Tibial nerve (tissue), 4 donors: ENCODE results near the gene WDR45B. TPM values are rescaled to one million over a fixed set of nuclear protein-coding genes. Genes with fewer than 3 reads are reported as not detected.
A peak's percentile ranks its signal among the peaks of the same experiment; 100 is the strongest.

Source experiments
- DNase-seq, 2 donors: peaks; one replicate each; pipeline ENCODE4 v3.0.0-alpha.2; 2019; ENCODE audit warnings: low spot score in 2 of 2
- H3K27ac ChIP-seq, 4 donors: fragments of 200-600 bp; sonication (generic) in 3 of 4; one replicate each; pipeline ENCODE4 v1.5.1; 2017 to 2019; ENCODE audit warnings: mild to moderate bottlenecking in 1 of 4
- H3K27me3 ChIP-seq, 2 donors: fragments of 200-600 bp; sonication (generic) in 1 of 2; one replicate each; pipeline versions ENCODE4 v1.5.1 to v1.6.0; 2017 to 2019
- H3K36me3 ChIP-seq, 3 donors: fragments of 200-600 bp; sonication (generic); one replicate each; pipeline ENCODE4 v1.5.1; 2018 to 2019
- H3K4me1 ChIP-seq, 4 donors: fragments of 200-600 bp; sonication (generic) in 3 of 4; one replicate each; pipeline ENCODE4 v1.5.1; 2017 to 2019
- H3K4me3 ChIP-seq, 4 donors: fragments of 200-600 bp; sonication (generic) in 3 of 4; one replicate each; pipeline ENCODE4 v1.5.1; 2017 to 2019; ENCODE audit warnings: mild to moderate bottlenecking in 1 of 4, moderate library complexity in 1 of 4
- H3K9me3 ChIP-seq, 4 donors: fragments of 200-600 bp; sonication (generic) in 3 of 4; one replicate each; pipeline ENCODE4 v1.5.1; 2017 to 2019
- CTCF ChIP-seq, 5 experiments: fragments of 200-600 bp in 3 of 5; fragments of 450-650 bp in 2 of 5; sonication (generic) in 3 of 5; IDR thresholded peaks; one replicate each; pipeline ENCODE4 v1.5.1; 2016 to 2019; ENCODE audit warnings: antibody characterized with exemption in 5 of 5, mild to moderate bottlenecking in 3 of 5, moderate library complexity in 2 of 5
- EP300 ChIP-seq, 2 donors: sonication (generic); formaldehyde crosslinking; IDR thresholded peaks; one replicate each; pipeline ENCODE4 v1.6.1; 2017; ENCODE audit warnings: antibody characterized with exemption in 2 of 2, mild to moderate bottlenecking in 1 of 2
- POLR2A ChIP-seq, 2 donors: fragments of 450-650 bp; IDR thresholded peaks; one replicate each; pipeline ENCODE4 v1.6.1; 2017; ENCODE audit warnings: antibody characterized with exemption in 2 of 2, mild to moderate bottlenecking in 2 of 2, moderate library complexity in 2 of 2
- WGBS, 2 donors: methylation state at CpG; one replicate each; pipeline ENCODE4 v1.1.5; 2018; 5-methylcytosine and 5-hydroxymethylcytosine counted together
- small RNA-seq: library from RNA; depleted of rRNA; stranded (forward); fragments of <200 nt; gene quantifications from one replicate; pipeline ENCODE3, GENCODE V24; 2016
- total RNA-seq, 4 donors: library from RNA; depleted of rRNA; stranded (reverse); fragments of >200 nt; gene quantifications; one replicate each; pipeline ENCODE4 v1.1.0, GENCODE V29; 2016

Gene WDR45B
- total RNA-seq, 4 donors from 2014 or later = 64.9 to 114 (median 88.5) TPM

DNA sequence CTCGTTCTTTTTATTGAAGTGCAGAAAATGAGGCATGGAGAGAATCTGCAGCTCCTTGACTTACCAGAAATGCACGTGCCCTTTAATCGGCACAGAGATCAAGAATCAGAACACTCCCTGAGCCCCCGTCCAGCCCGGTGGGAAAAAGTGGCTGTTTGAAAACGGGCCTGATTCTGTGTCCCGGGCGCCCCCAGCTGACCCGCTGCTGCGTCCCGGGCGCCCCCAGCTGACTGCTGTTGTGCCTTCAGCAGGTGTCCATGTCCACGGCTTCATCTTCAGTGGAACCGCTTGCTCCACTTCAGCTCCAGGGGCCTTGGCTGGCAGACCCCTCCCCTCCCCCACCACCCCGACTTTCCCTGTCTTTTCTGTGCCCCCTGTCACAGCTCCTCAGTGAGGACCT is 81.0 kb downstream of the WDR45B start:
- peak overlapping the region in 1 of 4 donors; percentile 65 for H3K27ac ChIP-seq
- H3K9me3 ChIP-seq = no peaks in the 10 kb centered on the region
- TF ChIP-seq CTCF (IDR thresholded peaks at IDR 0.05) (no peak), POLR2A (IDR thresholded peaks at IDR 0.05) (no peak), EP300 (IDR thresholded peaks at IDR 0.05) (no peak)
- no peak for DNase-seq
- peaks cover 0 to 60% (median 0%) of the 10 kb centered on the region in 4 donors for H3K4me1 ChIP-seq
- 85 to 90% methylated on average over 15 of the region's 15 CpGs for WGBS, 2 donors
- H3K27me3 ChIP-seq = no peaks in the 10 kb centered on the region
- no peak overlapping the region for H3K4me3 ChIP-seq
- peaks cover 0 to 68% (median 5%) of the 10 kb centered on the region in 3 donors for H3K36me3 ChIP-seq

GRCh38 chr17:82566129-82566960 is 81.9 kb downstream of the WDR45B start:
- Histone ChIP-seq H3K4me1 (peaks cover 0 to 69% (median 2%) of the 10 kb centered on the region in 4 donors), H3K4me3 (no peak overlapping the region), H3K27ac (peak overlapping the region in 3 of 4 donors; percentile 26 to 65 (median 56)), H3K27me3 (no peaks in the 10 kb centered on the region), H3K9me3 (no peaks in the 10 kb centered on the region), H3K36me3 (peaks cover 0 to 58% (median 5%) of the 10 kb centered on the region in 3 donors)
- WGBS, 2 donors = 77 to 78% methylated on average over 18 of the region's 18 CpGs
- DNase-seq = no peak
- TF ChIP-seq EP300 (IDR thresholded peaks at IDR 0.05) (peak in 1 of 2 donors; percentile 9), CTCF (IDR thresholded peaks at IDR 0.05) (no peak), POLR2A (IDR thresholded peaks at IDR 0.05) (no peak)

- DNase-seq = no peak
- Histone ChIP-seq H3K4me1 (peaks cover 0 to 77% (median 3%) of the 10 kb centered on the region in 4 donors), H3K27ac (peak overlapping the region in 2 of 4 donors; percentile 56 to 65), H3K9me3 (no peaks in the 10 kb centered on the region), H3K36me3 (peaks cover 0 to 50% (median 5%) of the 10 kb centered on the region in 3 donors), H3K27me3 (no peaks in the 10 kb centered on the region), H3K4me3 (no peak overlapping the region)
- 12 to 18% methylated on average over 1 of the region's 1 CpG for WGBS, 2 donors
- TF ChIP-seq POLR2A (IDR thresholded peaks at IDR 0.05) (no peak), EP300 (IDR thresholded peaks at IDR 0.05) (no peak), CTCF (IDR thresholded peaks at IDR 0.05) (no peak)
Measured at GRCh38 chr17:82565551-82565950, 82.7 kb downstream of the WDR45B start.

Small RNAs within 50 kb of the gene (small RNA-seq; reads per million reads assigned to genes)
- 0.38 reads per million for gene MIR4525

Other genes starting within 250 kb of the WDR45B start
- 100 to 1,000 TPM in 1 of 4 donors, 10 to 100 TPM in 3; 65.6 to 143 (median 95.1) TPM for gene HEXD, start 230.1 kb downstream of the WDR45B start, total RNA-seq
- 10 to 100 TPM; 23.7 to 51.6 (median 40.7) TPM for gene OGFOD3, start 229.9 kb downstream of the WDR45B start, total RNA-seq
- gene CYBC1, start 197.7 kb downstream of the WDR45B start, total RNA-seq = 100 to 1,000 TPM in 2 of 4 donors, 10 to 100 TPM in 2; 45.4 to 106 (median 86.4) TPM
- gene NARF, start 189.7 kb downstream of the WDR45B start, total RNA-seq = 10 to 100 TPM; 25.8 to 79.2 (median 59.9) TPM
- 10 to 100 TPM; 29.6 to 65.4 (median 33.3) TPM for gene FOXK2, start 128.7 kb downstream of the WDR45B start, total RNA-seq
- gene RAB40B, start 50.3 kb upstream of the WDR45B start, total RNA-seq = 10 to 100 TPM; 27.3 to 39.0 (median 36.7) TPM
- gene FN3KRP, start 68.3 kb upstream of the WDR45B start, total RNA-seq = 10 to 100 TPM; 17.4 to 22.5 (median 21.0) TPM
- gene FN3K, start 87.2 kb upstream of the WDR45B start, total RNA-seq = 10 to 100 TPM; 13.3 to 45.5 (median 18.7) TPM
- 100 to 1,000 TPM in 1 of 4 donors, 10 to 100 TPM in 3; 42.6 to 115 (median 87.9) TPM for gene TBCD, start 103.6 kb upstream of the WDR45B start, total RNA-seq
- gene ZNF750, start 191.6 kb upstream of the WDR45B start, total RNA-seq = not detected